ENCODE data around the gene INTS1. TPM values are rescaled to one million over a fixed set of nuclear protein-coding genes. Genes with fewer than 3 reads are reported as not detected.

The INTS1 gene
- total RNA-seq, 6 donors from 2014 or later = 38.6 to 215 (median 72.3) TPM

GRCh38 chr7:1468643-1469298, 35.4 kb downstream of the INTS1 start:
- no peak for DNase-seq
- WGBS, 2 donors = 94 to 96% methylated on average over 8 to 23 of the region's 24 CpGs
- no peak overlapping the region for H3K27ac ChIP-seq
- no peak overlapping the region for H3K4me3 ChIP-seq
- peaks cover 7 to 53% (median 43%) of the 10 kb centered on the region in 4 donors for H3K36me3 ChIP-seq
- peaks cover 12 to 14% (median 13%) of the 10 kb centered on the region in 4 donors for H3K4me1 ChIP-seq
- no peak for TF ChIP-seq POLR2AphosphoS5 (IDR thresholded peaks at IDR 0.05)
- TF ChIP-seq EP300 (IDR thresholded peaks at IDR 0.05) = no peak
- no peak for TF ChIP-seq POLR2A (IDR thresholded peaks at IDR 0.05)
- TF ChIP-seq CTCF (IDR thresholded peaks at IDR 0.05) = no peak
- ATAC-seq (ENCODE audit: low FRiP score in 2 of 2) = no peak
- no peaks in the 10 kb centered on the region for H3K27me3 ChIP-seq
- no peaks in the 10 kb centered on the region for H3K9me3 ChIP-seq

GRCh38 chr7:1468203-1468602, 36.0 kb downstream of the INTS1 start:
- H3K27me3 ChIP-seq = no peaks in the 10 kb centered on the region
- H3K36me3 ChIP-seq = peaks cover 7 to 47% (median 39%) of the 10 kb centered on the region in 4 donors
- no peak overlapping the region for H3K4me3 ChIP-seq
- ATAC-seq (ENCODE audit: low FRiP score in 2 of 2) (no peak), DNase-seq (no peak)
- H3K27ac ChIP-seq = no peak overlapping the region
- peaks cover 12 to 15% (median 13%) of the 10 kb centered on the region in 4 donors for H3K4me1 ChIP-seq
- no peaks in the 10 kb centered on the region for H3K9me3 ChIP-seq
- WGBS, 2 donors = 86 to 94% methylated on average over 3 to 11 of the region's 13 CpGs
- TF ChIP-seq EP300 (IDR thresholded peaks at IDR 0.05) = no peak
- no peak for TF ChIP-seq POLR2A (IDR thresholded peaks at IDR 0.05)
- no peak for TF ChIP-seq CTCF (IDR thresholded peaks at IDR 0.05)
- no peak for TF ChIP-seq POLR2AphosphoS5 (IDR thresholded peaks at IDR 0.05)

DNA sequence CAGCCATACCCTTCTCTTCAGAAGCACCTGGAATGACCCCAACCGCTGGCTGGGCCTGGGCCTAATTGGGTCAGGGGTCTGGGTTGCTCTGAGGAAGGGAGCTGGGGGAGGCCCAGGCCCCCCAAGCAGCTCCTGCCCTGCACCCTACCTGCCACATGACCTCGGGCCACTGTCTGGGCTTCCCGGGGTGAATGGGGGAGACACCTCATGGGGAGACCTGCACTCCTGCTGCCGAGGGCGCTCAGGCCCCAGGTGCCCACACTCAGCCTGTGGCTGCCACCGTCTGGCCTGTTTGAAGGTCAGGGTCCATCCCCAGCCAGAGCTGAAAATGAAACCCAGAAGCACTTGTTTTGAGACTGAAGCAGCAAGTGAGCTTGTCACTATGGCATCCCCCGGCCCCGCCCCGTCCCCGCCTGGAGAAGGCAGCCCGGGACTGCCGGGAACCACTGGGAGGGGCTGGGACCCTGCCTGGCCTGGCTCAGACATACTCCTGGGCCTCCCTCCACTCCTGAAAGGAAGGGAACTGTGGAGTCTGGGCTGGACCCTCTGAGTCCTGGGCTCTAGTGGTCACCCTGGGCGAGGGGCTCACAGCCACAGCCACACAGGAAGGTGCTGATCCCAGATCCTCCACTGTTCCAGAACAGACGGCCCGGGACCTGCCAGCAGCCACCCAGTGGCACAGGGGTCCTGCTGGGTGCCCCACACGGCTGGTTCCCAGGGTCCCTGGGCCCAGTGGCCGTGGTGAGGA, 37.5 kb downstream of the INTS1 start:
- Histone ChIP-seq H3K4me1 (peaks cover 15 to 24% (median 20%) of the 10 kb centered on the region in 4 donors), H3K27me3 (no peaks in the 10 kb centered on the region), H3K36me3 (peaks cover 4 to 32% (median 25%) of the 10 kb centered on the region in 4 donors), H3K27ac (peak overlapping the region; percentile 71 to 89 (median 78)), H3K4me3 (no peak overlapping the region), H3K9me3 (no peaks in the 10 kb centered on the region)
- peak; percentile 81 to 93 for DNase-seq
- ATAC-seq (ENCODE audit: low FRiP score in 2 of 2) = peak; percentile 59 to 75
- 20 to 37% methylated on average over 2 to 15 of the region's 17 CpGs for WGBS, 2 donors
- TF ChIP-seq POLR2AphosphoS5 (IDR thresholded peaks at IDR 0.05) (peak; percentile 32 to 45), CTCF (IDR thresholded peaks at IDR 0.05) (peak in 1 of 6 experiments; percentile 6), POLR2A (IDR thresholded peaks at IDR 0.05) (peak in 1 of 4 donors; percentile 12), EP300 (IDR thresholded peaks at IDR 0.05) (peak in 1 of 4 donors; percentile 72)

DNA sequence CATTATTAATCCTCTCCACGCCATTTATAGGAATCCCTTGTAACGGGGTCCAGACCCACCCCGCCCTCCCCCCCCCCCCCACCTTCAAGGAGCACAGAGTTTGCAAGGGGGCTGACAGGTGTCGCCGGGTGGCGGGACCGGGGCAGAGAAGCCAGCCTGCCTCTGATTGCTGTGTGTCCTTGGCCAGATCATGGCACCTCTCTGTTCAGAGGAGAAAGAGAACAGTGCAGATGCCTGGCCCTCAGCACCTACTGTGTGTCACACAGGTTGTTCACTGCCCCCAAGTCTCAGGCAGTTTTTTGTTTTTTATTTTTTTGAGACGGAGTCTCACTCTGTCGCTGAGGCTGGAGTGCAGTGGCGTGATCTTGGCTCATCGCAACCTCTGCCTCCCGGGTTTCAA, 39.5 kb downstream of the INTS1 start:
- H3K4me1 ChIP-seq = peaks cover 34 to 43% (median 38%) of the 10 kb centered on the region in 4 donors
- no peak overlapping the region for H3K27ac ChIP-seq
- no peak overlapping the region for H3K4me3 ChIP-seq
- no peaks in the 10 kb centered on the region for H3K9me3 ChIP-seq
- 82 to 86% methylated on average over 10 to 11 of the region's 12 CpGs for WGBS, 2 donors
- TF ChIP-seq POLR2AphosphoS5 (IDR thresholded peaks at IDR 0.05) = no peak
- no peaks in the 10 kb centered on the region for H3K27me3 ChIP-seq
- DNase-seq (no peak), ATAC-seq (ENCODE audit: low FRiP score in 2 of 2) (no peak)
- H3K36me3 ChIP-seq = peaks cover 0 to 12% (median 5%) of the 10 kb centered on the region in 4 donors

DNA sequence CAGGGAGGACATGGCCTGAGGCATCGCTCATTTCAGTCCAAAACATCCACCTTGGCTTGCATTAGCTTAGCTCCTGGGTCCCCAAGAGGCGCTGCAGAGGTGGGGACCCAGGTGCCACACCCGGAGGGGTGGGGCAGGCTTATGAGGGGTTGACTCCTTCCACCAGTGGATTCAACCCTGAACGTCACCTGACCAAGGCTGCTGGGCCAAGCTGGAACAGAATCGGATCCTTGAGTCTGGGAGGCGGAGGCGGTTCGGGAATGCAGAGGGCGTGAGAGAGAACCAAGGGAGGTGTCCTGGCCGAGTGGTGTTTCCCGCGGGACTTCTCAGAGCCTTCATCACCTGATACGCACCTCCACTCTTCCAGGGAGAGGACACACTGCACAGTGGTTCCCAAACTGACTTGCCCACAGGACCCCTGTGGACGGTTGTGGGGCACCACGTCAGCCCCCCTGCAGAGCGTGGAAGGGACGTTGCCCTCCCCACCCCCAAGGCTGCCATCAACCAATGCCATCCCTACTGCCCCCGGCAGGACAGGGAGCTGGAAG, 40.4 kb downstream of the INTS1 start:
- H3K36me3 ChIP-seq = peaks cover 0 to 2% (median 0%) of the 10 kb centered on the region in 4 donors
- whole genome bisulfite sequencing, 2 donors = 64 to 82% methylated on average over 13 to 16 of the region's 18 CpGs
- no peak overlapping the region for H3K27ac ChIP-seq
- DNase-seq = no peak
- H3K9me3 ChIP-seq = no peaks in the 10 kb centered on the region
- H3K27me3 ChIP-seq = no peaks in the 10 kb centered on the region
- no peak for ATAC-seq (ENCODE audit: low FRiP score in 2 of 2)
- H3K4me1 ChIP-seq = peaks cover 35 to 47% (median 40%) of the 10 kb centered on the region in 4 donors
- TF ChIP-seq POLR2A (IDR thresholded peaks at IDR 0.05) (no peak), POLR2AphosphoS5 (IDR thresholded peaks at IDR 0.05) (no peak), EP300 (IDR thresholded peaks at IDR 0.05) (no peak), CTCF (IDR thresholded peaks at IDR 0.05) (no peak)
- no peak overlapping the region for H3K4me3 ChIP-seq
